ENCODE data around the gene ATAD3B.
A peak's percentile ranks its signal among the peaks of the same experiment; 100 is the strongest.
"Not testable (repeated sequence)": the region's sequence is repeated elsewhere in the genome, so short reads cannot be mapped to it uniquely, and the experiment has no call there.

ATAD3B gene

GRCh38 chr1:1524750-1525383, 53.3 kb downstream of the ATAD3B start:
- H3K4me2 ChIP-seq, H3K4me3 ChIP-seq, H3K27ac ChIP-seq, H3K9me3 ChIP-seq, H3K27me3 ChIP-seq, H3K9ac ChIP-seq: not testable (repeated sequence)
- Histone ChIP-seq H3K36me3 (peaks cover 77% of the 10 kb centered on the region), H4K20me1 (peaks cover 28% of the 10 kb centered on the region), H3K4me1 (peaks cover 24% of the 10 kb centered on the region)

GRCh38 chr1:1526476-1526875, 54.9 kb downstream of the ATAD3B start:
- peaks cover 74% of the 10 kb centered on the region for H3K36me3 ChIP-seq
- not testable (repeated sequence) for H3K4me2 ChIP-seq, H3K4me3 ChIP-seq, H3K9ac ChIP-seq, H3K27ac ChIP-seq, H3K27me3 ChIP-seq
- H3K9me3 ChIP-seq = peaks cover 18% of the 10 kb centered on the region
- peaks cover 25% of the 10 kb centered on the region for H4K20me1 ChIP-seq
- peaks cover 24% of the 10 kb centered on the region for H3K4me1 ChIP-seq

- Histone ChIP-seq H4K20me1 (peaks cover 17% of the 10 kb centered on the region), H3K27ac (no peak overlapping the region), H3K27me3 (no peaks in the 10 kb centered on the region), H3K36me3 (peaks cover 74% of the 10 kb centered on the region), H3K9ac (no peak overlapping the region), H3K9me3 (peaks cover 24% of the 10 kb centered on the region), H3K4me3 (no peak overlapping the region), H3K4me1 (peaks cover 17% of the 10 kb centered on the region), H3K4me2 (no peak overlapping the region)
- no peak for TF ChIP-seq Cebpa-rat (IDR thresholded peaks at IDR 0.05)
Measured at GRCh38 chr1:1527092-1527816, 55.7 kb downstream of the ATAD3B start.

GRCh38 chr1:1528301-1529267, 57.0 kb downstream of the ATAD3B start:
- no peak overlapping the region for H3K27ac ChIP-seq
- peaks cover 83% of the 10 kb centered on the region for H3K36me3 ChIP-seq
- no peak for TF ChIP-seq Cebpa-rat (IDR thresholded peaks at IDR 0.05)
- no peaks in the 10 kb centered on the region for H3K27me3 ChIP-seq
- peaks cover 4% of the 10 kb centered on the region for H4K20me1 ChIP-seq
- no peak overlapping the region for H3K9ac ChIP-seq
- H3K4me3 ChIP-seq = no peak overlapping the region
- no peak overlapping the region for H3K4me2 ChIP-seq
- H3K9me3 ChIP-seq = peaks cover 24% of the 10 kb centered on the region
- peaks cover 4% of the 10 kb centered on the region for H3K4me1 ChIP-seq

- H3K36me3 ChIP-seq = peaks cover 85% of the 10 kb centered on the region
- no peak for TF ChIP-seq Cebpa-rat (IDR thresholded peaks at IDR 0.05)
Measured at GRCh38 chr1:1529321-1529720, 57.8 kb downstream of the ATAD3B start.

GRCh38 chr1:1529936-1530335, 58.4 kb downstream of the ATAD3B start:
- H3K36me3 ChIP-seq = peaks cover 84% of the 10 kb centered on the region
- H4K20me1 ChIP-seq = peaks cover 7% of the 10 kb centered on the region; the same call in 1 of the 2 replicates
- peaks cover 24% of the 10 kb centered on the region for H3K9me3 ChIP-seq
- no peak overlapping the region for H3K4me2 ChIP-seq
- H3K9ac ChIP-seq = no peak overlapping the region
- peaks cover 10% of the 10 kb centered on the region for H3K4me1 ChIP-seq
- H3K4me3 ChIP-seq = no peak overlapping the region
- no peaks in the 10 kb centered on the region for H3K27me3 ChIP-seq
- H3K27ac ChIP-seq = no peak overlapping the region
- no peak for TF ChIP-seq Cebpa-rat (IDR thresholded peaks at IDR 0.05)

More at GRCh38 chr1:1529321-1529720, 57.8 kb downstream of the ATAD3B start:
- H3K4me3 ChIP-seq = no peak overlapping the region
- H4K20me1 ChIP-seq = peaks cover 4% of the 10 kb centered on the region; the same call in 1 of the 2 replicates
- no peak overlapping the region for H3K27ac ChIP-seq
- no peak overlapping the region for H3K9ac ChIP-seq
- H3K4me1 ChIP-seq = peaks cover 5% of the 10 kb centered on the region
- H3K9me3 ChIP-seq = peaks cover 24% of the 10 kb centered on the region
- H3K27me3 ChIP-seq = no peaks in the 10 kb centered on the region
- H3K4me2 ChIP-seq = no peak overlapping the region

- no peak overlapping the region for H3K4me3 ChIP-seq
- H3K9ac ChIP-seq = no peak overlapping the region
- no peak overlapping the region for H3K4me2 ChIP-seq
- H3K9me3 ChIP-seq = peaks cover 24% of the 10 kb centered on the region
- H3K36me3 ChIP-seq = peaks cover 69% of the 10 kb centered on the region
- peaks cover 10% of the 10 kb centered on the region for H3K4me1 ChIP-seq
- no peak overlapping the region for H3K27ac ChIP-seq
- no peak for TF ChIP-seq Cebpa-rat (IDR thresholded peaks at IDR 0.05)
- H4K20me1 ChIP-seq = peaks cover 7% of the 10 kb centered on the region; the same call in 1 of the 2 replicates
- H3K27me3 ChIP-seq = no peaks in the 10 kb centered on the region
Measured at GRCh38 chr1:1531947-1532346, 60.4 kb downstream of the ATAD3B start.

- H3K4me1 ChIP-seq, H3K4me2 ChIP-seq, H3K27me3 ChIP-seq, H3K4me3 ChIP-seq, H3K9ac ChIP-seq, H3K27ac ChIP-seq: not testable (repeated sequence)
- H4K20me1 ChIP-seq = peaks cover 16% of the 10 kb centered on the region
- H3K9me3 ChIP-seq = peaks cover 24% of the 10 kb centered on the region
- H3K36me3 ChIP-seq = peaks cover 56% of the 10 kb centered on the region
Measured at GRCh38 chr1:1533176-1533893, 61.8 kb downstream of the ATAD3B start.

GRCh38 chr1:1533894-1534291, 62.3 kb downstream of the ATAD3B start:
- peaks cover 50% of the 10 kb centered on the region for H3K36me3 ChIP-seq
- peaks cover 12% of the 10 kb centered on the region for H3K27me3 ChIP-seq
- not testable (repeated sequence) for H3K4me3 ChIP-seq, H3K4me1 ChIP-seq, H3K9ac ChIP-seq, H3K27ac ChIP-seq
- H3K4me2 ChIP-seq = peak overlapping the region; percentile 55
- peaks cover 24% of the 10 kb centered on the region for H3K9me3 ChIP-seq
- H4K20me1 ChIP-seq = peaks cover 22% of the 10 kb centered on the region

All from BLaER1 (cell line).